Measurements from ENCODE around the gene NUDT19. TPM values are rescaled to one million over a fixed set of nuclear protein-coding genes. Genes with fewer than 3 reads are reported as not detected.

Gene NUDT19
- total RNA-seq, 4 donors from 2014 or later, result 7.4 to 16.6 (median 12.6) TPM

DNA sequence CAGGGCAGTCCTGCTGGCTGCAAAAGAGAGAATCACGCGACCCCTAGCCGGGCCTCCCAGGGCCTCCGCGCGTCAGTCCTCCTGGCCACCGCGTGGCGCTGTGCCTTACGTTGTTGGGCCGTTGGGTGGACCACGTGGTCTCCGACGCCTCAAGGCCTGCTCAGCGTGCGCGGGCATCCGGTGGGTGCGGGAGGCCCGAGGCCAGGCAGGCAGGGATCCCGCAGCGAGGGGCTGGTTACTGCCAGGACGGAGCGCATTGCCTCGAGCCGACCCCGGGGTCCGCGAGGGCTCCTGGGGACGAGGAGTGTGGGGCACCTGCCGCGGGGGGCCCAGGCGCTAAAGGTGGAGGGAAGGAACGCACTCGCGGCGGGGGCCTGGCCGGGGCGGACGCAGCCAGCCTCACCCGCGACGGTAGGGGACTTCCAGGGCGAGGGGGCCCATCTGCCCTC is 28.0 kb downstream of the NUDT19 start, which contains the start of gene TDRD12:
Gene TDRD12, plus strand, starts transcription at position 157 of the 449 bp plus-strand sequence. CDS start 306 bp downstream, outside the sequence.
- no peak for DNase-seq
- Histone ChIP-seq H3K9me3 (no peaks in the 10 kb centered on the region), H3K4me1 (no peaks in the 10 kb centered on the region), H3K27me3 (no peaks in the 10 kb centered on the region), H3K27ac (no peak within 1 kb of the TSS), H3K4me3 (no peak within 1 kb of the TSS), H3K36me3 (peaks cover 0 to 8% (median 0%) of the 10 kb centered on the region in 3 donors)
- TF ChIP-seq, protein P1, sequence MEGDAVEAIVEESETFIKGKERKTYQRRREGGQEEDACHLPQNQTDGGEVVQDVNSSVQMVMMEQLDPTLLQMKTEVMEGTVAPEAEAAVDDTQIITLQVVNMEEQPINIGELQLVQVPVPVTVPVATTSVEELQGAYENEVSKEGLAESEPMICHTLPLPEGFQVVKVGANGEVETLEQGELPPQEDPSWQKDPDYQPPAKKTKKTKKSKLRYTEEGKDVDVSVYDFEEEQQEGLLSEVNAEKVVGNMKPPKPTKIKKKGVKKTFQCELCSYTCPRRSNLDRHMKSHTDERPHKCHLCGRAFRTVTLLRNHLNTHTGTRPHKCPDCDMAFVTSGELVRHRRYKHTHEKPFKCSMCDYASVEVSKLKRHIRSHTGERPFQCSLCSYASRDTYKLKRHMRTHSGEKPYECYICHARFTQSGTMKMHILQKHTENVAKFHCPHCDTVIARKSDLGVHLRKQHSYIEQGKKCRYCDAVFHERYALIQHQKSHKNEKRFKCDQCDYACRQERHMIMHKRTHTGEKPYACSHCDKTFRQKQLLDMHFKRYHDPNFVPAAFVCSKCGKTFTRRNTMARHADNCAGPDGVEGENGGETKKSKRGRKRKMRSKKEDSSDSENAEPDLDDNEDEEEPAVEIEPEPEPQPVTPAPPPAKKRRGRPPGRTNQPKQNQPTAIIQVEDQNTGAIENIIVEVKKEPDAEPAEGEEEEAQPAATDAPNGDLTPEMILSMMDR (IDR thresholded peaks at IDR 0.05), result no peak
- no peak for TF ChIP-seq POLR2A (IDR thresholded peaks at IDR 0.05)

DNA sequence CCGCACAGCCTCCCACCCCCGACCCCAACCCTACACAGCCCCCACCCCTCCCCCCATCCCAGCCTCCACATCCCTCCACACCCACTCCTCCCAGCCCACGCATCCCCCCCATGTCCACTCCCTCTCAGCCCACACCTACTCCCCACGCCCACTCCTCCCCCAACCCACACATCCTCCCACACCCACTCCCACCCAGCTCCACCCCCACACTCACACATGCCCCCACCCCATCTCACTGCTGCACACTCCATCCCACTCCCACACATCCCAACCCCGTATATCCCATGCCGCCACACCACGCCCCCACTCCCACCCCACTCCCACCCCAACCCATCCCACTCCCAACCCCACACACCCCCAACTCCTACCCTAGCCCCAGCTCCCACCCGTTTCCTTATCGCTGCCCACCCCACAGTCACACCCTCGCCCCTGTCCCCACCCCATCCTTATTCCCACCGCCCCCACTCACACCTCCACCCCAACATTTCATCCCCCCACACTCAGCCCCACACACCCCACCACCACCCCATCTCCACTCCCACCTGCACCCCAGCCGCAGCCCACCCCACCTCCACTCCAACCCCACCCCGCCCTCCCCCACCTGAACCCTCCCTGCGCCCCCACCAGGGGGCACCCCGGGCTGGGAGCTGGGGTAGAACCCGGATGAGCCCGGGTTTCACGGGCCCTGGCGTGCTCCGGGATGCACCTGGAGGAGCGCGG is 28.8 kb downstream of the NUDT19 start:
- Histone ChIP-seq H3K27me3 (no peaks in the 10 kb centered on the region), H3K27ac (no peak overlapping the region), H3K4me1 (no peaks in the 10 kb centered on the region), H3K4me3 (no peak overlapping the region), H3K9me3 (no peaks in the 10 kb centered on the region), H3K36me3 (peaks cover 0 to 1% (median 0%) of the 10 kb centered on the region in 3 donors)
- TF ChIP-seq, protein P1 (IDR thresholded peaks at IDR 0.05), result no peak
- TF ChIP-seq POLR2A (IDR thresholded peaks at IDR 0.05), result no peak
- no peak for DNase-seq

DNA sequence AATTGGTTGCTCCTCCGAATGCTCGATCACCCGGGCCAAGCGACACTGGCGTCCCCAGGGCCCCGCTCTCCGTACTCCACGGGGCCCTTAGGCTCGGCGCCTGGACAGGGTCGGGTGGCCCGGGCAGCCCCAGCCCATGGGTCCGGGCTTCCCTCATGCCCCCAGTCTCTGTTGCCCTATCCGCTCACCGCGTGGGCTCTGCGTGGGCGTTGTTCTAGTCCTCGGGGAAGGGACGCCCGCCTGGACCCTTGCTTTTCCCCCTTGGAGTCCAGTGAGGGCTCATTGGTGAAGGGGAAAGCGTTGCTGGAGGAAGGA is 29.3 kb downstream of the NUDT19 start:
- Histone ChIP-seq H3K4me1 (no peaks in the 10 kb centered on the region), H3K9me3 (no peaks in the 10 kb centered on the region), H3K27ac (no peak overlapping the region), H3K27me3 (no peaks in the 10 kb centered on the region), H3K4me3 (no peak overlapping the region), H3K36me3 (no peaks in the 10 kb centered on the region)
- TF ChIP-seq, protein P1 (IDR thresholded peaks at IDR 0.05), result no peak
- no peak for TF ChIP-seq POLR2A (IDR thresholded peaks at IDR 0.05)
- DNase-seq, result no peak

DNA sequence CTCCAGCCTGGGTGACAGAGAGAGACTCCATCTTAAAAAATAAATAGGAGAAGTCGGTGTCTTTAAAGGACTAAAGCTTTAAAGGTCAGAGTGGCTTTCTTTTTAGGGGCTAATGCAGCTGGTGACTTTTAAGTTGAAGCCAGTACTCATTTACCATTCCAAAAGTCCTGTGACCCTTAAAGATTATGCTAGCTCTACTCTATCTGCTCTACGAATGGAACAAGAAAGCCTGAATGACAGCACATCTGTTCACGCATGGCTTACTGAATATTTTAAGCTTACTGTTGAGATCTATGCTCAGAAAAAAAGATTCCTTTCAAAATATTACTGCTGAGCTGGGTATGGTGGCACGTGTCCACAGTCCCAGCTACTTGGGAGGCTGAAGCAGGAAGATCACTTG is 44.3 kb downstream of the NUDT19 start:
- Histone ChIP-seq H3K27ac (no peak overlapping the region), H3K9me3 (no peaks in the 10 kb centered on the region), H3K36me3 (no peaks in the 10 kb centered on the region), H3K4me3 (no peak overlapping the region), H3K4me1 (no peaks in the 10 kb centered on the region), H3K27me3 (no peaks in the 10 kb centered on the region)
- no peak for DNase-seq
- TF ChIP-seq, protein P1 (IDR thresholded peaks at IDR 0.05), result no peak
- TF ChIP-seq POLR2A (IDR thresholded peaks at IDR 0.05), result no peak

DNA sequence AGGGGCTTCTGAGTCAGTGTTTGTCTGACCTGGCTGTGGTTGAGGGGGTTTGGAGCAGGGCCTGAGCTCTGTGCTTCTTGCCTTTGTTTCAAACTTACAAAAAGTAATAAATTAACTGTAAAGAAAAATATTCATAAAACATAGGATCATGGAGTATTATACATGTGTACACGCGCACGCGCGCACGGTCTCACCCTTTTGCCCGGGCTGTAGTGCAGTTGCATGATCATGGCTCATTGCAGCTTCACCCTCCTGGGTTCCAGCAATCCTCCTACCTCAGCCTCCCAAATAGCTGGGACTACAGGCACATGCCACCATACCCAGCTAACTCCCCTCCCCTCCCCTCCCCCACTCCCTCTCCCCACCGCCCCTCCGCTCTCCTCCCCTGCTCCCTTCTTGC is 51.4 kb downstream of the NUDT19 start:
- H3K27ac ChIP-seq, result no peak overlapping the region
- no peak for DNase-seq
- no peak for TF ChIP-seq POLR2A (IDR thresholded peaks at IDR 0.05)
- TF ChIP-seq, protein P1 (IDR thresholded peaks at IDR 0.05), result no peak
- no peaks in the 10 kb centered on the region for H3K27me3 ChIP-seq
- H3K4me3 ChIP-seq, result no peak overlapping the region
- H3K36me3 ChIP-seq, result no peaks in the 10 kb centered on the region
- no peaks in the 10 kb centered on the region for H3K4me1 ChIP-seq
- H3K9me3 ChIP-seq, result no peaks in the 10 kb centered on the region
